Measurements from ENCODE around the gene SUGP1. TPM values are rescaled to one million over a fixed set of nuclear protein-coding genes. Genes with fewer than 3 reads are reported as not detected.

SUGP1 gene
- polyA plus RNA-seq, 1 of the 3 experiments (the other 2 are of a cell fraction): 43.2 TPM

DNA sequence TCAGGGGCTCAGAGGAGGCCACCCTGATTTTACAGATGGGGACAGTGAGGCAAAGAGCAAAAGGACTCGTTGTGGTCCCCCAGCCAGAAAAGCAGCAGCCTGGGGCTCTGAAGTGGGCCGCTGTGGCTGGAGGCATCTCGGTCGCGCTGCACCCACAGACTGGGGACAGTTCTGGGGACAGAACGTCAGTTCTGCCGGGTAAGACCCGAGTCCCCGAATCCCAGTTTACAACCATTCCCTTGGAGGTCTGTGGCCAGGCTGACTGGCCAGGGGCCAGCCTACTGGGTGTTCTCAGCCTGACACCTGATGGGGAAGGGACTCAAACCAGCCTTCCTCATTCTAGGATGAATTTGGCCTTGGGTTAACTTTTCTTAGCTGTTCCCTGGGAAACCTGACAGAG is 14.1 kb downstream of the SUGP1 start:
- Histone ChIP-seq H3K4me2 (no peak overlapping the region), H3K9ac (no peak overlapping the region), H3K79me2 (ENCODE audit: insufficient read depth) (0 out of 2 replicates have a peak, but pooled peaks cover 4% of the 10 kb centered on the region), H2AFZ (ENCODE audit: low read depth) (no peak overlapping the region), H3K27ac (ENCODE audit: low read depth in 2 of 2, low read length in 1 of 2) (no peak overlapping the region), H3K36me3 (replicated peaks in 1 of 2; ENCODE audit: control insufficient read depth in 1 of 2, insufficient read depth in 2 of 2, low read length in 1 of 2) (peaks cover 11 to 64% of the 10 kb centered on the region in 2 experiments), H3K9me2 (no peaks in the 10 kb centered on the region), H3K4me1 (ENCODE audit: control insufficient read depth in 1 of 2, insufficient read depth in 2 of 2, low read depth in 1 of 2, low read length in 1 of 2) (peaks cover 0 to 17% of the 10 kb centered on the region in 2 experiments; a peak in 1 of 4 replicates), H4K20me1 (ENCODE audit: insufficient read depth) (no peaks in the 10 kb centered on the region), H3K9me3 (no peaks in the 10 kb centered on the region), H3K4me3 (ENCODE audit: low read depth in 2 of 2, low read length in 1 of 2) (no peak overlapping the region), H3K27me3 (ENCODE audit: insufficient read depth) (no peaks in the 10 kb centered on the region), H3F3A (replicated peaks; ENCODE audit: insufficient read depth) (no peaks in the 10 kb centered on the region)
- no CpG with 5 or more reads among the region's 9 CpGs for WGBS (ENCODE audit: low lambda C conversion rate)
- no peak for DNase-seq
- POLR2A ChIA-PET: interaction anchor here (0.9 kb wide), 1 partner anchor 45 kb away, joined by 4 read pairs; no protein-coding TSS in a partner anchor
- TF ChIP-seq, protein P1, sequence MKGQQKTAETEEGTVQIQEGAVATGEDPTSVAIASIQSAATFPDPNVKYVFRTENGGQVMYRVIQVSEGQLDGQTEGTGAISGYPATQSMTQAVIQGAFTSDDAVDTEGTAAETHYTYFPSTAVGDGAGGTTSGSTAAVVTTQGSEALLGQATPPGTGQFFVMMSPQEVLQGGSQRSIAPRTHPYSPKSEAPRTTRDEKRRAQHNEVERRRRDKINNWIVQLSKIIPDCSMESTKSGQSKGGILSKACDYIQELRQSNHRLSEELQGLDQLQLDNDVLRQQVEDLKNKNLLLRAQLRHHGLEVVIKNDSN (IDR thresholded peaks at IDR 0.05; ENCODE audit: borderline replicate concordance, low read depth): no peak
- CTCF ChIA-PET: interaction anchor here (1.0 to 2.0 kb wide), 3 partner anchors 37 to 334 kb away, joined by 3 to 5 read pairs (median 3); no protein-coding TSS in a partner anchor

DNA sequence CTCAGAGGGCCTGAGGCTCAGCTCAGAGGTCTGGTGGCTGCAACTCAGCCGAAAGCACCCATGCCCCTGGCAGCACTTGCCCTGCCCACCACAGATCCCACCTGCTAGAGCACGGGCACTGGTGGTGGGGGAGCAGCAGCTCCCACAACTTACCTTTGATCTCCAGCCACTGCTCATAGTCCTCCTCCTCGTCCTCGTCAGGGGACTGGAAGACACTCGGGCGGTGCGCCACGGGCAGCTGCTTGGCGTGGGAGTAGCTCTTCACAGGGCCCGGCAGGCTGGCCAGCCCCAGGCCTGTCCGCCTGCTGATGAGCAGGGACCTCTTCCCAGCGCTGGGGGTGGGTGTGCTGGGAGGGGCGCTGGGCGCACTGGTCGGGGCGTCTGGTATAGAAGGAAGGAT is 14.6 kb downstream of the SUGP1 start:
- Histone ChIP-seq H3K9me3 (no peaks in the 10 kb centered on the region), H4K20me1 (ENCODE audit: insufficient read depth) (no peaks in the 10 kb centered on the region), H3F3A (replicated peaks; ENCODE audit: insufficient read depth) (no peaks in the 10 kb centered on the region), H3K9me2 (no peaks in the 10 kb centered on the region), H3K9ac (no peak overlapping the region), H3K27me3 (ENCODE audit: insufficient read depth) (no peaks in the 10 kb centered on the region), H2AFZ (ENCODE audit: low read depth) (no peak overlapping the region), H3K79me2 (ENCODE audit: insufficient read depth) (0 out of 2 replicates have a peak, but pooled peaks cover 4% of the 10 kb centered on the region), H3K27ac (ENCODE audit: low read depth in 2 of 2, low read length in 1 of 2) (no peak overlapping the region), H3K4me2 (no peak overlapping the region), H3K4me3 (ENCODE audit: low read depth in 2 of 2, low read length in 1 of 2) (no peak overlapping the region), H3K36me3 (replicated peaks in 1 of 2; ENCODE audit: control insufficient read depth in 1 of 2, insufficient read depth in 2 of 2, low read length in 1 of 2) (peaks cover 7 to 66% of the 10 kb centered on the region in 2 experiments), H3K4me1 (ENCODE audit: control insufficient read depth in 1 of 2, insufficient read depth in 2 of 2, low read depth in 1 of 2, low read length in 1 of 2) (peaks cover 0 to 17% of the 10 kb centered on the region in 2 experiments; a peak in 1 of 4 replicates)
- 89% methylated on average over 3 of the region's 16 CpGs for whole genome bisulfite sequencing (ENCODE audit: low lambda C conversion rate)
- no peak for TF ChIP-seq FOXJ3 (CRISPR knock-in tag; IDR thresholded peaks at IDR 0.05)
- no peak for TF ChIP-seq NRF1 (IDR thresholded peaks at IDR 0.05; ENCODE audit: low read depth, low read length)
- TF ChIP-seq, protein P2, sequence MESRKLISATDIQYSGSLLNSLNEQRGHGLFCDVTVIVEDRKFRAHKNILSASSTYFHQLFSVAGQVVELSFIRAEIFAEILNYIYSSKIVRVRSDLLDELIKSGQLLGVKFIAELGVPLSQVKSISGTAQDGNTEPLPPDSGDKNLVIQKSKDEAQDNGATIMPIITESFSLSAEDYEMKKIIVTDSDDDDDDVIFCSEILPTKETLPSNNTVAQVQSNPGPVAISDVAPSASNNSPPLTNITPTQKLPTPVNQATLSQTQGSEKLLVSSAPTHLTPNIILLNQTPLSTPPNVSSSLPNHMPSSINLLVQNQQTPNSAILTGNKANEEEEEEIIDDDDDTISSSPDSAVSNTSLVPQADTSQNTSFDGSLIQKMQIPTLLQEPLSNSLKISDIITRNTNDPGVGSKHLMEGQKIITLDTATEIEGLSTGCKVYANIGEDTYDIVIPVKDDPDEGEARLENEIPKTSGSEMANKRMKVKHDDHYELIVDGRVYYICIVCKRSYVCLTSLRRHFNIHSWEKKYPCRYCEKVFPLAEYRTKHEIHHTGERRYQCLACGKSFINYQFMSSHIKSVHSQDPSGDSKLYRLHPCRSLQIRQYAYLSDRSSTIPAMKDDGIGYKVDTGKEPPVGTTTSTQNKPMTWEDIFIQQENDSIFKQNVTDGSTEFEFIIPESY (IDR thresholded peaks at IDR 0.05; ENCODE audit: borderline replicate concordance, low read depth): no peak
- no peak for TF ChIP-seq JUND (IDR thresholded peaks at IDR 0.05)
- no peak for TF ChIP-seq RXRA (IDR thresholded peaks at IDR 0.05; ENCODE audit: borderline replicate concordance, low read depth)
- no peak for TF ChIP-seq RCOR1 (IDR thresholded peaks at IDR 0.05; ENCODE audit: low read length)
- no peak for TF ChIP-seq MEF2A (IDR thresholded peaks at IDR 0.05; ENCODE audit: borderline replicate concordance, low read depth)
- TF ChIP-seq POLR2AphosphoS5 (IDR thresholded peaks at IDR 0.05; ENCODE audit: low read depth, low read length): no peak
- TF ChIP-seq EZH2phosphoT487 (IDR thresholded peaks at IDR 0.05; ENCODE audit: borderline replicate concordance, low read depth): no peak
- no peak for TF ChIP-seq TAF1 (IDR thresholded peaks at IDR 0.05; ENCODE audit: borderline replicate concordance, low read depth, low read length)
- TF ChIP-seq TEAD4 (IDR thresholded peaks at IDR 0.05; ENCODE audit: borderline replicate concordance, insufficient read depth): no peak
- TF ChIP-seq, protein P1 (IDR thresholded peaks at IDR 0.05; ENCODE audit: borderline replicate concordance, low read depth): no peak
- no peak for TF ChIP-seq ELF1 (IDR thresholded peaks at IDR 0.05)
- ChIA-PET POLR2A (no interaction called here), CTCF (interaction anchor here (1.0 to 2.0 kb wide), 3 partner anchors 37 to 333 kb away, joined by 3 to 5 read pairs (median 3); no protein-coding TSS in a partner anchor)
- no peak for DNase-seq
